ENCODE data around the gene GIMAP7. TPM values are rescaled to one million over a fixed set of nuclear protein-coding genes. Genes with fewer than 3 reads are reported as not detected.

GIMAP7 gene
- total RNA-seq, 4 donors from 2014 or later: 14.6 to 70.8 (median 28.8) TPM

DNA sequence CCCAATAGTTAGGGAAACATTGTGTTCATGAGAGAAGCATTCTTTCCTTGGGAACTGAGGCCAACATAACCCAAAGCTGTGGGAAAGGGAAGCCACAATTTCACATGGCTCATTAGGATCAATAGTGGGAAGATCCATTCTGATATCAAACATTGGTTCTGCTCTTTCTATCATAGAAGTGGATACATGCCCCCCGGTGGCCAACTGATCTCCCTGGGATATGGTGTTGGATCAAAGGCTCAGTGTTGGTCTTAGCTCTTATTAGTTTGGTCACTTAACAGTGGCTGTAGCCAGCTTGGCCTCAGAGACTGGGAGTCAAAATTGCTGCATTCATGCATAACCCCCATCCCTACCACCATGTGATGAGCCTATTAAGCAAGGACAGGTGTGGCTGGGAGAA, 45.8 kb downstream of the GIMAP7 start:
- Histone ChIP-seq H3K27ac (no peak overlapping the region), H3K9me3 (no peaks in the 10 kb centered on the region), H3K4me1 (no peaks in the 10 kb centered on the region), H3K27me3 (no peaks in the 10 kb centered on the region), H3K36me3 (no peaks in the 10 kb centered on the region), H3K4me3 (no peak overlapping the region)
- intact Hi-C loops (cut with DNase I; ENCODE audit: low total_unique reads): no loop called here
- no peak for DNase-seq
- TF ChIP-seq, protein P1, sequence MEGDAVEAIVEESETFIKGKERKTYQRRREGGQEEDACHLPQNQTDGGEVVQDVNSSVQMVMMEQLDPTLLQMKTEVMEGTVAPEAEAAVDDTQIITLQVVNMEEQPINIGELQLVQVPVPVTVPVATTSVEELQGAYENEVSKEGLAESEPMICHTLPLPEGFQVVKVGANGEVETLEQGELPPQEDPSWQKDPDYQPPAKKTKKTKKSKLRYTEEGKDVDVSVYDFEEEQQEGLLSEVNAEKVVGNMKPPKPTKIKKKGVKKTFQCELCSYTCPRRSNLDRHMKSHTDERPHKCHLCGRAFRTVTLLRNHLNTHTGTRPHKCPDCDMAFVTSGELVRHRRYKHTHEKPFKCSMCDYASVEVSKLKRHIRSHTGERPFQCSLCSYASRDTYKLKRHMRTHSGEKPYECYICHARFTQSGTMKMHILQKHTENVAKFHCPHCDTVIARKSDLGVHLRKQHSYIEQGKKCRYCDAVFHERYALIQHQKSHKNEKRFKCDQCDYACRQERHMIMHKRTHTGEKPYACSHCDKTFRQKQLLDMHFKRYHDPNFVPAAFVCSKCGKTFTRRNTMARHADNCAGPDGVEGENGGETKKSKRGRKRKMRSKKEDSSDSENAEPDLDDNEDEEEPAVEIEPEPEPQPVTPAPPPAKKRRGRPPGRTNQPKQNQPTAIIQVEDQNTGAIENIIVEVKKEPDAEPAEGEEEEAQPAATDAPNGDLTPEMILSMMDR (IDR thresholded peaks at IDR 0.05): no peak
- TF ChIP-seq POLR2A (IDR thresholded peaks at IDR 0.05): no peak

DNA sequence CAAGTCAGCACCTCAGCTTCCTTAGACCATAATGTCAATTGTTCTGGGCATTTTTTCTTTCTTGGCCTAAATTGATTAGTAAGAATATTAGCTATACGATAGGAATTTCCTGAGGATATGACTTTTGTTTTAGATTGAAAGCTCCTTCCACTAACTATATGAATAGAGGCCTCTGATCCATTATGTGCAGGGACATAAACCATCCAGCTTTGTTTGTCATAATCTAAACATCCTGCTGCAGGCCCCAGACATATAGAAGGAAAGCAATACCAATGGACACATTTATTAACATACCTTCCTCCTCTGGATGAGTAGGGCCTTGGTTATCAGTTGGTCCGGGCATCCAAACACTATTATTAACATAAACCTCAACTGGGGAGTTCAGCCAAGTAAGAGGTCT, 48.2 kb downstream of the GIMAP7 start:
- Histone ChIP-seq H3K4me3 (no peak overlapping the region), H3K4me1 (no peaks in the 10 kb centered on the region), H3K27me3 (no peaks in the 10 kb centered on the region), H3K9me3 (no peaks in the 10 kb centered on the region), H3K27ac (no peak overlapping the region), H3K36me3 (no peaks in the 10 kb centered on the region)
- no peak for DNase-seq
- no peak for TF ChIP-seq POLR2A (IDR thresholded peaks at IDR 0.05)
- TF ChIP-seq, protein P1 (IDR thresholded peaks at IDR 0.05): no peak
- intact Hi-C loops (cut with DNase I; ENCODE audit: low total_unique reads): no loop called here

DNA sequence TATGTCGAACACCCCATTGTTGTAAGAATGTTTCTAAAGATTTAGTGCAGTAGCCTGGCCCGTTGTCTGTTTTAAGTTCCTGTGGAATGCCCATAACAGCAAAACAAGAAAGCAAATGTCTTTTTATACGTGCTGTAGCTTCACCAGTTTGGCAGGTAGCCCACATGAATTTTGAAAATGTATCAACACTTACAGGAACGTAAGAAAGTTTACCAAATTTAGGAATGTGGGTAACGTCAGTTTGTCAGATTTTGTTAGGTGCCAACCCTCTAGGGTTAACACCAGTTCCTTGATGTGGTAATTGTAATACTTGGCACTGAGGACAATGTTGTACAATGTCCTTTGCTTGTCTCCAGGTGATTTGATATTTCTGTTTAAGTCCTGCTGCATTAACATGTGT, 49.3 kb downstream of the GIMAP7 start:
- peak overlapping the region in 1 of 2 donors; percentile 41 for H3K27ac ChIP-seq
- intact Hi-C loops (cut with DNase I; ENCODE audit: low total_unique reads): no loop called here
- TF ChIP-seq, protein P1 (IDR thresholded peaks at IDR 0.05): no peak
- TF ChIP-seq POLR2A (IDR thresholded peaks at IDR 0.05): no peak
- no peak for DNase-seq
- no peaks in the 10 kb centered on the region for H3K4me1 ChIP-seq
- no peaks in the 10 kb centered on the region for H3K9me3 ChIP-seq
- H3K4me3 ChIP-seq: no peak overlapping the region
- H3K36me3 ChIP-seq: no peaks in the 10 kb centered on the region
- H3K27me3 ChIP-seq: no peaks in the 10 kb centered on the region

DNA sequence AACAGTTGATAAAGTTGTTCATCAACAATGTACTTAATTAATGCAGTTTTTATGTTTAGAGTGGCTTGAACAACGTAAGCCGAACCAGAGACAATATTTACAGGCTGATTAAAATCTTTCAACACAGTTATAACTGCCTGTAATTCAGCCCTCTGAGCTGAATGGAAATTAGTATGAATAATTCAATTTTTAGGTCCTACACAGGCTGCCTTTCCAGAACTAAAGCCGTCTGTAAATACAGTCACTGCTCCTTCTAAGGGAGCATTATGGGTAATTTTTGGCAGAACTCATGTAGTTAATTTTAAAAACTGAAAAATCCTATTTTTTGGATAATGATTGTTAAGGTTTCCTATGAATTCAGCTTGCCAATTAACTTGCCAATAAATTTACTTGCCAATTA, 49.9 kb downstream of the GIMAP7 start:
- DNase-seq: no peak

DNA sequence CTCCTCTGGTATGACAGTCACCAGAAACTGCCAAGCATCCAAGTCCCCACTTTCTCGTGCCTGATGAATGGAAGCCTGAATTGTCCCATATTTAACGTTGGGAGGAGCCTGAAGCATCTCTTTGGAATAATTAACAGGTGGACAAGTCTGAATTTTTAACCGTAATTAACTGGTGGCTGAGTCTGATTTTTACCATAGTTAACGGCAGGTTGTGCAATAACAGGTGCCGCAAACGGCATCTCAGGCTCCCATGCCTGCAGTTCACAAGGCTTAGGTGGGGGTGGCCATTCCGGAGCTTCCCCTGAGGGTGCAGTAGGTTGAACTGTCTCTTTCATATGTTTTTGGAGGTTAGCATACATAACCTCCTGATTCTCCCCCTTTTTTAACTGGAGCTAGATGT, 50.6 kb downstream of the GIMAP7 start:
- TF ChIP-seq, protein P1 (IDR thresholded peaks at IDR 0.05): no peak
- DNase-seq: no peak

More for the DNA sequence above, 49.9 kb downstream of the GIMAP7 start:
- H3K9me3 ChIP-seq: no peaks in the 10 kb centered on the region
- no peaks in the 10 kb centered on the region for H3K27me3 ChIP-seq
- H3K27ac ChIP-seq: peak overlapping the region in 1 of 2 donors; percentile 7
- H3K4me3 ChIP-seq: no peak overlapping the region
- H3K4me1 ChIP-seq: no peaks in the 10 kb centered on the region
- intact Hi-C loops (cut with DNase I; ENCODE audit: low total_unique reads): no loop called here
- no peak for TF ChIP-seq POLR2A (IDR thresholded peaks at IDR 0.05)
- TF ChIP-seq, protein P1 (IDR thresholded peaks at IDR 0.05): no peak
- H3K36me3 ChIP-seq: no peaks in the 10 kb centered on the region

More for the DNA sequence above, 50.6 kb downstream of the GIMAP7 start:
- no peak overlapping the region for H3K4me3 ChIP-seq
- no peaks in the 10 kb centered on the region for H3K27me3 ChIP-seq
- no peaks in the 10 kb centered on the region for H3K4me1 ChIP-seq
- intact Hi-C loops (cut with DNase I; ENCODE audit: low total_unique reads): no loop called here
- H3K36me3 ChIP-seq: no peaks in the 10 kb centered on the region
- H3K9me3 ChIP-seq: no peaks in the 10 kb centered on the region
- no peak overlapping the region for H3K27ac ChIP-seq
